GM18868 (cell line): ENCODE measurements around the gene WWOX.
A peak's percentile ranks its signal among the peaks of the same experiment; 100 is the strongest.

Source experiments
- ATAC-seq: cut with Tn5 transposase; IDR thresholded peaks from one replicate; pipeline ENCODE4 v1.9.1; 2021; ENCODE audit warnings: mild to moderate bottlenecking, moderate library complexity; ENCODE audit not compliant: unreplicated experiment

The WWOX gene

GRCh38 chr16:78994135-78994745 lies 894.8 kb downstream of the WWOX start:
- ATAC-seq = no peak

- no peak for ATAC-seq
These were observed 896.0 kb downstream of the WWOX start for GRCh38 chr16:78995441-78995840.

- no peak for ATAC-seq
These were observed 897.3 kb downstream of the WWOX start for GRCh38 chr16:78996790-78997189.

- ATAC-seq = no peak
These were observed 899.4 kb downstream of the WWOX start for GRCh38 chr16:78998879-78999278.

GRCh38 chr16:79001156-79001967 lies 901.9 kb downstream of the WWOX start:
- ATAC-seq = no peak

GRCh38 chr16:79003026-79003609 lies 903.7 kb downstream of the WWOX start:
- no peak for ATAC-seq

- no peak for ATAC-seq
These were observed 904.9 kb downstream of the WWOX start for GRCh38 chr16:79004309-79004708.

- ATAC-seq = no peak
These were observed 905.6 kb downstream of the WWOX start for GRCh38 chr16:79005096-79005495.

GRCh38 chr16:79006206-79006605 lies 906.8 kb downstream of the WWOX start:
- no peak for ATAC-seq

GRCh38 chr16:79006765-79007164 lies 907.3 kb downstream of the WWOX start:
- ATAC-seq = no peak

- peak; percentile 82 for ATAC-seq
These were observed 908.2 kb downstream of the WWOX start for GRCh38 chr16:79007614-79008013.

GRCh38 chr16:79008036-79008868 lies 908.8 kb downstream of the WWOX start:
- no peak for ATAC-seq

GRCh38 chr16:79008869-79009179 lies 909.4 kb downstream of the WWOX start:
- ATAC-seq = no peak

GRCh38 chr16:79009896-79010295 lies 910.4 kb downstream of the WWOX start:
- no peak for ATAC-seq

GRCh38 chr16:79011282-79011681 lies 911.8 kb downstream of the WWOX start:
- ATAC-seq = no peak

- ATAC-seq = peak; percentile 88
These were observed 913.4 kb downstream of the WWOX start for GRCh38 chr16:79012671-79013434.

- ATAC-seq = no peak
These were observed 914.6 kb downstream of the WWOX start for GRCh38 chr16:79013930-79014660.

GRCh38 chr16:79018650-79019429 lies 919.4 kb downstream of the WWOX start:
- ATAC-seq = no peak

GRCh38 chr16:79019431-79019830 lies 920.0 kb downstream of the WWOX start:
- ATAC-seq = no peak
